ENCODE data around the gene OPTN. TPM values are rescaled to one million over a fixed set of nuclear protein-coding genes. Genes with fewer than 3 reads are reported as not detected.

The OPTN gene
- polyA plus RNA-seq, 1 donor from 2014 or later = 38.2 TPM

DNA sequence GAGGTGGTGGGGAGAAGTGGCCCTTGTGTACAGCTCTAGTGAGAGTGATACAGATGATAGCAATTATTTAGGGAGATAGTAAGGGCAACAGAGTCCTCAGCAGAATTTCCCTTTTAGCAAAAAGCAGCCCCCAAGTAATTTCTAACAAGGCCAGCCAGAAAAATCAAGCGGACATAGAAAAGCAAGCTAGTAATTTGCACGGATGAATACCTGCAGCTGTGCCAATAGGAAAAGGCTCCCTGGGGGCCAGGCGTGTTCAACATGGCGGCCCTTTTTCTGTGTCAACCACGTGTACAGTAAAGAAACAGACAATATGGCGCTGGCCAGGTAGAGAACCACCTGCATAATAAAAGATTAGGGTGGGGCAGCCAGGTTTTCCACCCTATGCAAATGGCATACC lies 68.8 kb downstream of the OPTN start:
- Histone ChIP-seq H3K27me3 (ENCODE audit: insufficient read depth, low read depth, low read length) (no peaks in the 10 kb centered on the region), H3K4me2 (ENCODE audit: low read length) (no peak overlapping the region), H3K9me2 (ENCODE audit: insufficient read depth, low read length) (no peaks in the 10 kb centered on the region), H3K79me2 (replicated peaks; ENCODE audit: insufficient read depth, low read length) (no peaks in the 10 kb centered on the region), H2AFZ (ENCODE audit: low read depth, low read length) (no peak overlapping the region), H3K27ac (ENCODE audit: low read length) (no peak overlapping the region), H3K4me3 (ENCODE audit: low read length) (no peak overlapping the region), H3K9me3 (ENCODE audit: low read length) (no peaks in the 10 kb centered on the region), H3K9ac (ENCODE audit: low read length) (no peak overlapping the region), H4K20me1 (ENCODE audit: insufficient read depth) (no peaks in the 10 kb centered on the region), H3K36me3 (ENCODE audit: insufficient read depth, low read length) (no peaks in the 10 kb centered on the region), H3F3A (ENCODE audit: insufficient read depth, low read length, poor library complexity, severe bottlenecking) (no peaks in the 10 kb centered on the region)
- TF ChIP-seq SMC3 (conservative IDR thresholded peaks at IDR 0.05; ENCODE audit: poor library complexity) = no peak
- no peak for TF ChIP-seq EP300 (conservative IDR thresholded peaks at IDR 0.05; ENCODE audit: poor library complexity, severe bottlenecking)
- no peak for TF ChIP-seq EZH2 (IDR thresholded peaks at IDR 0.05; ENCODE audit: borderline replicate concordance, insufficient read depth, low read length, poor library complexity, severe bottlenecking)
- TF ChIP-seq POLR2AphosphoS5 (IDR thresholded peaks at IDR 0.05) = no peak
- TF ChIP-seq MXI1 (conservative IDR thresholded peaks at IDR 0.05; ENCODE audit: poor library complexity, severe bottlenecking) = no peak
- TF ChIP-seq, protein P1, sequence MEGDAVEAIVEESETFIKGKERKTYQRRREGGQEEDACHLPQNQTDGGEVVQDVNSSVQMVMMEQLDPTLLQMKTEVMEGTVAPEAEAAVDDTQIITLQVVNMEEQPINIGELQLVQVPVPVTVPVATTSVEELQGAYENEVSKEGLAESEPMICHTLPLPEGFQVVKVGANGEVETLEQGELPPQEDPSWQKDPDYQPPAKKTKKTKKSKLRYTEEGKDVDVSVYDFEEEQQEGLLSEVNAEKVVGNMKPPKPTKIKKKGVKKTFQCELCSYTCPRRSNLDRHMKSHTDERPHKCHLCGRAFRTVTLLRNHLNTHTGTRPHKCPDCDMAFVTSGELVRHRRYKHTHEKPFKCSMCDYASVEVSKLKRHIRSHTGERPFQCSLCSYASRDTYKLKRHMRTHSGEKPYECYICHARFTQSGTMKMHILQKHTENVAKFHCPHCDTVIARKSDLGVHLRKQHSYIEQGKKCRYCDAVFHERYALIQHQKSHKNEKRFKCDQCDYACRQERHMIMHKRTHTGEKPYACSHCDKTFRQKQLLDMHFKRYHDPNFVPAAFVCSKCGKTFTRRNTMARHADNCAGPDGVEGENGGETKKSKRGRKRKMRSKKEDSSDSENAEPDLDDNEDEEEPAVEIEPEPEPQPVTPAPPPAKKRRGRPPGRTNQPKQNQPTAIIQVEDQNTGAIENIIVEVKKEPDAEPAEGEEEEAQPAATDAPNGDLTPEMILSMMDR (IDR thresholded peaks at IDR 0.05; ENCODE audit: poor library complexity, severe bottlenecking) = no peak
- TF ChIP-seq REST (IDR thresholded peaks at IDR 0.05; ENCODE audit: borderline replicate concordance) = no peak
- no peak for TF ChIP-seq RAD21 (conservative IDR thresholded peaks at IDR 0.05)
- no peak for TF ChIP-seq TAF1 (IDR thresholded peaks at IDR 0.05; ENCODE audit: low read depth)

DNA sequence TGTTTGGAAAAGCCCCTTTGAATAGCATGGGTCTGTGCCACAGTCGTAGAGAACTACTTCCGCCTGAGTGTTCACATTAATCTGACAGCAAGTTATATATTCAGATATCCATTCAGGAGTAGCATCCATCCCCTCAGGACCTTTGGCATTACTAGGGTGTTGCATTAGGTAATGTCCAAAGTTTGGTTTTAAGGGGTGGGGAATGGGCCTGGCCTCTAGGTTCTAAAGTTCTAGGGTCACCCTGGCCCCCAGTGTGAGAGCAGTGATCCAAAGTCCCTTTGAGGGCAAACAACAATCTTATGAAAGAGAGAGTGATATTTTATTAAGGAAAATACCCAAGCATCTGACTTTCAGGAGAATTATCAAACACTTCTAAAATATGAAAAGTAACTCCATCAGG lies 73.7 kb downstream of the OPTN start:
- Histone ChIP-seq H3K27me3 (ENCODE audit: insufficient read depth, low read depth, low read length) (no peaks in the 10 kb centered on the region), H2AFZ (ENCODE audit: low read depth, low read length) (no peak overlapping the region), H3K9me3 (ENCODE audit: low read length) (no peaks in the 10 kb centered on the region), H3K79me2 (replicated peaks; ENCODE audit: insufficient read depth, low read length) (no peaks in the 10 kb centered on the region), H3K9ac (ENCODE audit: low read length) (no peak overlapping the region), H3K9me2 (ENCODE audit: insufficient read depth, low read length) (no peaks in the 10 kb centered on the region), H3K4me2 (ENCODE audit: low read length) (no peak overlapping the region), H3K27ac (ENCODE audit: low read length) (no peak overlapping the region), H4K20me1 (ENCODE audit: insufficient read depth) (no peaks in the 10 kb centered on the region), H3F3A (ENCODE audit: insufficient read depth, low read length, poor library complexity, severe bottlenecking) (no peaks in the 10 kb centered on the region), H3K36me3 (ENCODE audit: insufficient read depth, low read length) (no peaks in the 10 kb centered on the region), H3K4me3 (ENCODE audit: low read length) (no peak overlapping the region)
- TF ChIP-seq POLR2AphosphoS5 (IDR thresholded peaks at IDR 0.05) (no peak), RAD21 (conservative IDR thresholded peaks at IDR 0.05) (no peak), EZH2 (IDR thresholded peaks at IDR 0.05; ENCODE audit: borderline replicate concordance, insufficient read depth, low read length, poor library complexity, severe bottlenecking) (no peak), MXI1 (conservative IDR thresholded peaks at IDR 0.05; ENCODE audit: poor library complexity, severe bottlenecking) (no peak), EP300 (conservative IDR thresholded peaks at IDR 0.05; ENCODE audit: poor library complexity, severe bottlenecking) (no peak), REST (IDR thresholded peaks at IDR 0.05; ENCODE audit: borderline replicate concordance) (no peak), TAF1 (IDR thresholded peaks at IDR 0.05; ENCODE audit: low read depth) (no peak), SMC3 (conservative IDR thresholded peaks at IDR 0.05; ENCODE audit: poor library complexity) (no peak)
- TF ChIP-seq, protein P1 (IDR thresholded peaks at IDR 0.05; ENCODE audit: poor library complexity, severe bottlenecking) = no peak
